Fibroblast of lung (primary cell): ENCODE results near the gene TCP10L.

ENCODE experiments used
- CTCF ChIP-seq, 2 donors: IDR thresholded peaks in 1 of 2; conservative IDR thresholded peaks in 1 of 2; 1 replicate in 1 of 2; 2 replicates in 1 of 2; pipeline ENCODE4 v1.5.1; 2011 to 2012; ENCODE audit warnings: low read length in 2 of 2, control low read depth in 1 of 2, inconsistent platforms in 1 of 2, low read depth in 1 of 2, mild to moderate bottlenecking in 1 of 2
- EZH2 ChIP-seq: IDR thresholded peaks from 2 replicates; pipeline ENCODE4 v1.5.1; 2012; ENCODE audit warnings: low read length, control low read depth, mild to moderate bottlenecking; ENCODE audit errors: missing control alignments

GRCh38 chr21:32599091-32599490 is 13.8 kb upstream of the TCP10L start:
- TF ChIP-seq CTCF (conservative IDR thresholded peaks at IDR 0.05 in 1 of 2, IDR thresholded peaks at IDR 0.05 in 1 of 2; ENCODE audit: low read depth in 1 of 2, low read length in 2 of 2) (no peak), EZH2 (no peak)
